C4-2B (cell line): ENCODE results near the gene SETD1B.

Experiments used
- CTCF ChIP-seq: fragments of 450-650 bp; conservative IDR thresholded peaks from 2 replicates; pipeline ENCODE4 v1.5.1; 2017; ENCODE audit warnings: mild to moderate bottlenecking
- ZFX ChIP-seq: fragments of 450-650 bp; IDR thresholded peaks from 2 replicates; pipeline ENCODE4 v1.6.1; 2017

GRCh38 chr12:121827351-121828099, 23.7 kb downstream of the SETD1B start:
- no peak for TF ChIP-seq CTCF
- TF ChIP-seq ZFX, result no peak
